ENCODE data around the gene E2F4. TPM values are rescaled to one million over a fixed set of nuclear protein-coding genes. Genes with fewer than 3 reads are reported as not detected.

The E2F4 gene
- total and polyA plus RNA-seq, 10 of the 15 experiments (the other 5 are each of a cell fraction or from before 2014, with no cell fraction given) = 11.7 to 132 (median 95.9) TPM

DNA sequence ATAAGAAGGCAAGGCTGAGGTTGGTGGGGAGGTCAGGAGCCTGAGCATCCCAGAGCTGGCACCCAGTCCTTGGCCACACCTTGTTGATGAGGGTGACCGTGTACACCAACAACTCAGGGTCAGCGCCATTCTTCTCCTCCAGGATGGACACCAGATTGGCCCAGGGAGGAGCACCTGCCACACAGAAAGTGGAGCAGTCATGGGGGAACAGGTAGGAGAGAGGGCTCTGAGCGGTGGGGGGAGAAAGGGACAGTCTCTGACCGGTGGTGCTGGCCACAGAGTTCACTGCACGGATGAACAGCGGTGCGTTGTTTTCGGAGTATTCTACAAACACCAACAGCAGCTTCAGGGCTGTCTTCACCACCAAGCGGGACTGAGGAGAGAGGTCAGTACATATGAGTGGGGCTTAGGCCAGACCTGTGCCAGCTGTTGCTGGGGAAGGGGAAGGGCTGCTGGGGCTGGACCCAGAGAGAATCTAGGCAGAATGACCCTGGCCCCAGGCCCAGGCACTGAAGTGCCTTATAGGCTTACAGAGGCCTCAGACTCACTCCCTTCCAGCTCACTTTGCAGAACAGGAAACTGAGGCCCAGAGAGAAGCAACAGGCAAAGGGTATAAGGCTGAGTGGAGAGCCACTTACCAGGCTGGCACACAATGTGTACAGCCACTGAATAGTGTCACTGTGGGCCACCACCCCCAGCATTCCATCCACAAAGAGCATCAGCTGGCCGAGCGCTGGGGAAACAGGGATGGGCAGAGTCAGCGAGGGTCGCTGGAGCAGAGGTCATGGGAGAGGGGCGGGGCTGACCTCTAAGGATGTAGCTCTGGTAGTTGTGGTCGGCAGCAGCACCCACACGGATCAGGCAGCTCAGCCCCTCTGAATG, 45.7 kb downstream of the E2F4 start:
- 98% methylated on average over 16 of the region's 16 CpGs for WGBS (ENCODE audit: insufficient coverage, insufficient replicate concordance, low lambda C conversion rate, missing lambda C conversion rate)
- Histone ChIP-seq H3K4me1 (ENCODE audit: control insufficient read depth, insufficient read depth, low read length) (peaks cover 7% of the 10 kb centered on the region; the same call in 1 of the 2 replicates), H3K27me3 (replicated peaks in 1 of 2; ENCODE audit: control insufficient read depth in 2 of 2, insufficient read depth in 2 of 2, low read length in 1 of 2) (no peaks in the 10 kb centered on the region), H2AFZ (ENCODE audit: control insufficient read depth, low read depth, low read length) (no peak overlapping the region), H4K20me1 (ENCODE audit: control insufficient read depth, insufficient read depth) (no peaks in the 10 kb centered on the region), H3K9ac (ENCODE audit: control insufficient read depth, insufficient read depth, low read length) (no peak overlapping the region), H3K9me3 (replicated peaks; ENCODE audit: control insufficient read depth, insufficient read depth, low read length) (no peaks in the 10 kb centered on the region), H3K79me2 (ENCODE audit: control insufficient read depth, insufficient read depth, low read length) (peaks cover 11% of the 10 kb centered on the region), H3K4me2 (ENCODE audit: control insufficient read depth, insufficient read depth) (no peak overlapping the region), H3K4me3 (no peak overlapping the region), H3K27ac (ENCODE audit: control insufficient read depth, insufficient read depth) (no peak overlapping the region), H3K36me3 (ENCODE audit: control insufficient read depth in 2 of 2, insufficient read depth in 2 of 2, low read length in 1 of 2) (peaks cover 20 to 33% of the 10 kb centered on the region in 2 experiments; a peak in 3 of 4 replicates)
- SMC1A ChIA-PET (ENCODE audit: uncharacterized antibody, unreplicated experiment) = interaction anchor here (1.4 kb wide), 1 partner anchor 9 kb away, joined by 6 read pairs; the partner anchor contains the start of gene FHOD1
- intact Hi-C loops (cut with micrococcal nuclease; ENCODE audit: unreplicated experiment) (no loop called here), in situ Hi-C loops (cut with MboI) (no loop called here)
- CTCF ChIA-PET = no interaction called here
- no TSS peak for BruUV-seq (replicated peaks)
- POLR2A ChIA-PET = interaction anchor here (1.1 kb wide), 1 partner anchor 11 kb away, joined by 4 read pairs; the partner anchor contains the start of gene TMEM208
- no peak for FAIRE-seq
- DNase-seq (ENCODE audit: low read depth, low spot score) = no peak
- no peak for ATAC-seq
- RAD21 ChIA-PET (ENCODE audit: unreplicated experiment) = interaction anchor here (0.7 kb wide), 1 partner anchor 8 kb away, joined by 4 read pairs; no protein-coding TSS in a partner anchor
- TF ChIP-seq HCFC1 (IDR thresholded peaks at IDR 0.05; ENCODE audit: low read length) (no peak), ATF7 (IDR thresholded peaks at IDR 0.05; ENCODE audit: low read depth) (no peak), IKZF1 (conservative IDR thresholded peaks at IDR 0.05) (no peak), SIX5 (IDR thresholded peaks at IDR 0.05; ENCODE audit: low read depth, low read length, severe bottlenecking) (no peak), MLLT1 (IDR thresholded peaks at IDR 0.05) (no peak), POLR2AphosphoS2 (IDR thresholded peaks at IDR 0.05; ENCODE audit: low read depth, low read length) (no peak), NFXL1 (IDR thresholded peaks at IDR 0.05; ENCODE audit: borderline replicate concordance) (no peak), SREBF1 (IDR thresholded peaks at IDR 0.05; ENCODE audit: low read length) (no peak)
